GM19351 (cell line): ENCODE measurements around the gene ATE1.
"Not testable (repeated sequence)": the region's sequence is repeated elsewhere in the genome, so short reads cannot be mapped to it uniquely, and the experiment has no call there.

ENCODE experiments used
- ATAC-seq: cut with Tn5 transposase; IDR thresholded peaks from one replicate; pipeline ENCODE4 v1.9.1; 2021; ENCODE audit warnings: mild to moderate bottlenecking, moderate library complexity; ENCODE audit not compliant: unreplicated experiment

The ATE1 gene

DNA sequence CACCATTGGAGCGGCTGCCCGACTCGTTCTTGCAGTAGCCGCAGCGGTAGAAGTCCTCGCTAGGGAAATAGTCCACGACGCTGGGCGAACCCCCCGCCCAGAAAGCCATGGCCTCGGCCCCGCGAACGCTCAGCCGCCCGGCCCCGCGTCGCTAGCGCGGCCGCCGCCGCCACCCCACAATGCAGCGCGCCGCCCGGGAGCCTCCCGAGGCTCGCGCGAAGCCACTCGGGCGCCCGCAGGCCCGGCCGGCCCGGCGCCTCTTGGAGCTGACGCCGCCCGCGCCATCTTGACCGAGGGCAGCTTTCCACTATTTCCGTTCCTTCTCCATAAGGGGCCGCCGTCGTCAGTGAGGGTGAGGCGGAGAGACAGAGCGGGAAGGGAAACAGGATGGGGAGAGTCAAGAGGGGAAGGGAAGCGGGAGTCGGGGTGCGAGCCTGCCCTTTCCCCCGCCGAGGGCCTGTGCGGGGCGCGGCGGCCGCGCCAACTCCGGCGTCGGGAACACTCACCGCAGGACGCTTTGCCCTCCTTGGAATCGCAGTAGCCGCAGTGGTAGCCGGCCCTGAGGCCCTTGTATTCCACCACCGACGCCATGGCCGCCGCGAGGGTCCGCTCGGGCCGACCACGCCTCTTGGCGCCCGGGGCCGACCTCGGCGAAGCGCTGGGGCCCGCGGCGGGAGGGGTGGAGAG is at the start of gene ATE1:
TSS of gene ATE1 (minus strand) at position 191 of the 687 bp plus-strand sequence. CDS start at position 109, 82 bp downstream.
- ATAC-seq: peak; percentile 79

DNA sequence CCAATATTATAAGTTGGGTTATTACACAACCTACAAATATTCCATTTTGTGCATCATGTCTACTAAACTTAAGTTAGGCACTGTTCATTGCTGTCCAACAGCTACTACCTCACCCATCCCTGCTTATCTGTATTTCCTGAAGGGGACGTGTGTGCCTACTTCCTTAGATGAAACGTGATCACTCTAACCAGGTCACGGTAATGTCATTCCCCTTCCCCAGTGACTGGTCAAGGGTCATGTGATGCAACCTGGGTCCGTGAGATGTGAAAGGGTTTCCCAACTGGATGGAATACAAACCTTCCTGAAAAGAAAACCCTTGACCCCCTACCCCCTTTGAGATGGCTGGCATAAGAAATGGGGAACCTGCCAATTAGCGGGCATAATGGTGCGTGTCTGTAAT is 48.8 kb upstream of the ATE1 start:
- no peak for ATAC-seq

DNA sequence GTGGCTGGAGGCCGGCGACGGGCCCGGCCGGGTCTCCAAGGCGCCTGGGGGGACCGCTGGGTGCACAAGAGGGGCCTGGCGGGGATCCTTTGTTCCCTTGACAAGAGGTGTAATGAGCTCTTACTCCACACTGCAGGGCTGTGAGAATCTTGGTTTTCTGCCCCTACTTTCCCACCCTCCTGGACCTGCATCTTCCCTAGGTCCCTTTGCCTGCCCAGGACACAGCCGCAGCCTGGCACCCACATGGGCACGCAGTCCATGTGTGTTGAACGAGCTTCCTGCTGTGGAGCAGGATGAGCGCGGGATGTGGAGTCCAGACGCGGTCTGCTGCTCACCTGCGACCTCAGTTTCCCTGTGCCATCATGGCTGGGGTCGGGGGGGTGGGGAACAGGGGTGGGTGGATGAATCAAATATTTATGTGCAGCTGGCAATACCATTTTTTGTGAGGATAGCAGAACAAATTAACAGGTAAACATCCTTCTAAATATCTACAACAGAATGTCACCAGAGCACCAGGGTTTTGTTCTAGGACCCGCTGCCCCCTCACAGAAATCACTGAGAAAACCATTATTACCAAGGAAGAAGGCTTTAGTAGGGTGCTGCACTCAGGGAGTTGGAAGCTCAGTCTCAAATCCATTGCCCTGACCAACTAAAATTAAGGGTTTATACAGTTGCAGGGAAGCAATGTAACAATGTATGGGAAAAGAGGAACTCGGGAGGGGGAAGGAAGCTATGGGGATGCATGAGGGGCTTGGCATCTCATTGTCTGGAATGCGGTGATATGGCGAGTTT is 47.7 kb upstream of the ATE1 start:
- ATAC-seq: no peak

DNA sequence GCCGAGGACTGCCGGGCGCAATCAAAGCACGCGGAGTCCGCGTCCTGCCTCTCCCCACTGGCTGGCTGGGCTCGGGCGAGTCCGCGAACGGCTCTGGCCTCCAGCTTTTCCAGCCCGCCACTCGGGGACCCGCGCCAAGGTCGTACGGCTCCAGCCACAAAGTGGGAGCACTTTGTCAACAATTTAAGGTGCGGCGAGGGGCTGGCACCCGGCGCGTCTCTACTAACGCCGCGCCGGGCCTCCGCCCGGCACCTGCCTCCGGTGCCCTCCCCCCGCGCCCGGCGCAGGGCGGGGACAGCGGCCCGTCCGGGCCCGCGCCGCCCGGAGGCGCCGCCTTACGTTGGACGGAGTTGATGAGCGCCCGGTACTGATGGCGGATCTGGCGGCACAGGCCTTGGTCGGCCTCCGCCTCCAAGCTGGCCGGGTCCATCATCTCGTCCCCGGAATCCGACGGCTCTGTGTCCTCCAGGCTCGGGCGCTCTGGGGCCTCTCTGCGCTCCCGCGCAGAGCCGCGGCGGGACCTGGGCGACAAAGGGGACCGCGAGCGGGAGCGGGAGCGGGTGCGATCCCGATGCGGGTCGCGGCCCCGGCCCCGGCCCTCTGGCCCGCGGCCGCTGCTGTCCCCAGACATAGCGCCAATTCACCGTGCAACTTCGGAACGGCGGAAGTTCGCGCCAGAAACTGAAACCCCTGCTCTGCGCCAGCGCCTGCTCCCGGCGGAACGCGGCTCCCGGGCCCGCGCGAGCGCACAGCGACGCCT is 46.9 kb upstream of the ATE1 start, which contains the start of gene NSMCE4A:
TSS of gene NSMCE4A (minus strand) at position 683 of the 760 bp plus-strand sequence. CDS start at position 631, 52 bp downstream.
- peak; percentile 76 for ATAC-seq

DNA sequence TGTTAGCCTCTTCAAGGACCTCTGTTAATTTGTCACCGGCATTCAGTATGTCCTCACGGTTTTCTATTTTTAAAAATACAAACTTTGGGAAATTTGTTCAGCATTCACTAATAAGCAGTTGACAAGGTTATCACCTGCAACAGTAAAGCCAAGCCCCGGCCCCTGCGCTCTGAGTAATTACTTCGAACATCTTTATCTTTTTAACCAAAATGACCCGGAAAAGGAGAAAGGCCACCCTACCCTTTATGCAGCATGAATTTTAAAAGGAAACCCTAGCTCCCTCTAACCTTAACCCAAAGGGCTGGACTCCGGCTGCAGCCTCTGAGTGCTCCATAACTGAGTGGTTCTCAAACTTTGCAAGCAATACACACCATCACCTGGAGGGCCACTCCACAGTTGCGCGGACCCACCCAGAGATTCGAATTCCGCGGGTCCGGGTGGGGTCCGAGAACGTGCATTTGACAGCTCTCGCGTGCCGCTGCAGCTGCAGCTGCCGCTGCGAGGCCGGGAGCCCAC is 46.2 kb upstream of the ATE1 start:
- ATAC-seq: peak; percentile 26

DNA sequence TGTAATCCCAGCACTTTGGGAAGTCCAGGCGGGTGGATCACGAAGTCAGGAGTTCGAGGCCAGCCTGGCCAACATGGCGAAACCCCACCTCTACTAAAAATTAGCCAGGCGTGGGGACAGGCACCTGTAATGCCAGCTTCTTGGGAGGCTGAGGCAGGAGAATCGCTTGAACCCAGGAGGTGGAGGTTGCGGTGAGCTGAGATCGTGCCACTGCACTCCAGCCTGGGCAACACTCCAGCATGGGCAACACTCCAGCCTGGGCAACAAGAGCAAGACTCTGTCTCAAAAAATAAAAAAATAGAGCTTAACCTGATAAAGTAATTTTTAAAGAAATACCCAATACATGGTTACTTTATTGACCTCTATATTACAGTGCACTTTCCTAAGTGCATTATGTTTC is 41.3 kb upstream of the ATE1 start:
- not testable (repeated sequence) for ATAC-seq

DNA sequence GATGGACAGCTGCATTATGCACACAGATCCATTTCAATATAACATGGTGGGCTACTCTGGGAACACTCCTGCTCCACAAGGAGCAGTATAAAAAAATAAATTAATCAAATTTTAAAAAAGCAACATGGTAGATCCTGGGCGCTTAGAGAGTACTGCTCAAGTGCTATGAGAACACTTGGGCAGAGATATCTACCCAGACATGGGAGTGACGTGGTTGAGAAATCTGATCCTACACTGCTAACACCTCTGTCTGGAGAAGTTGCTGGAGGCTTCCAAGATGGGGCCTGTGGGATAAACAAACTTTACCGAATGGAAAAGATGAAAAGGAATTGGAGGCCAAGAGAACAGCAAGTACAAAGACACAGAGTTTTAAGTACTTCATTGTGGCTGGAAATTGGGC is 38.2 kb upstream of the ATE1 start:
- no peak for ATAC-seq

DNA sequence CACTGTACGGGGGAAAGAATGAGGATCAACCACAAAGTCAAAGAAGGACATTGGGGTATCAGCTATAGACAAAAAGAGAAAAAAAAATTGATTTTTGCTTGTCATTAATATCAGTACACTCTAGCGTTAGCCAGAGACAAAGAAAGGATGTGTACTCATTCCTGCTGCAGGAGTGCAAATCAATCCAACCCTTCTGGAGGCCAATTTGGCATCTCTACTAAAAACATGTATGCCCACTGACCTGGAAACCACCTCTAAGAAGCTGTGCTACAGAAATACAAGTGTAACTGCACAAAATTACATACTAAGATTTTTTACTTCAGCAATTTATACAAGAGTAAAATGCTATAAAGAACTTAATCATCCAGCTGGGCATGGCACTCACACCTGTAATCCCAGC is 33.6 kb upstream of the ATE1 start:
- ATAC-seq: no peak

DNA sequence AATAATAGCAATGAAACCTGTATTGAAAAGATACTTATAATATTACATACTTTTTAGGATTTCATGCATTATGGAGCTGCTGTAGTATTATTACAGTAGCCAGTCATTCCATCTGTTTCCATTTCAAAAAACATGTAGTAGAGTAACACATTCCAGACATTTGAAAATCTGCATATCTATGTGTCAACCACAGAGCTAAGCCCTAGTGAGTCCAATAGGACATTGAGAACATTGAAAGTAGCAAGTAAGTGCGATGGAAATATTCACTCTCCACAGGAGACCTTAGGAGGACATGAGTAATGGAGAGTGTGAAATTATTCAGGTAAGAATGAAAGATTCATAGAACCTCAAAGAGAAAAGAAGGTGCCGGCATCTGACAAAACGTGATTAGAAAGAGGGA is 31.8 kb upstream of the ATE1 start:
- ATAC-seq: no peak

DNA sequence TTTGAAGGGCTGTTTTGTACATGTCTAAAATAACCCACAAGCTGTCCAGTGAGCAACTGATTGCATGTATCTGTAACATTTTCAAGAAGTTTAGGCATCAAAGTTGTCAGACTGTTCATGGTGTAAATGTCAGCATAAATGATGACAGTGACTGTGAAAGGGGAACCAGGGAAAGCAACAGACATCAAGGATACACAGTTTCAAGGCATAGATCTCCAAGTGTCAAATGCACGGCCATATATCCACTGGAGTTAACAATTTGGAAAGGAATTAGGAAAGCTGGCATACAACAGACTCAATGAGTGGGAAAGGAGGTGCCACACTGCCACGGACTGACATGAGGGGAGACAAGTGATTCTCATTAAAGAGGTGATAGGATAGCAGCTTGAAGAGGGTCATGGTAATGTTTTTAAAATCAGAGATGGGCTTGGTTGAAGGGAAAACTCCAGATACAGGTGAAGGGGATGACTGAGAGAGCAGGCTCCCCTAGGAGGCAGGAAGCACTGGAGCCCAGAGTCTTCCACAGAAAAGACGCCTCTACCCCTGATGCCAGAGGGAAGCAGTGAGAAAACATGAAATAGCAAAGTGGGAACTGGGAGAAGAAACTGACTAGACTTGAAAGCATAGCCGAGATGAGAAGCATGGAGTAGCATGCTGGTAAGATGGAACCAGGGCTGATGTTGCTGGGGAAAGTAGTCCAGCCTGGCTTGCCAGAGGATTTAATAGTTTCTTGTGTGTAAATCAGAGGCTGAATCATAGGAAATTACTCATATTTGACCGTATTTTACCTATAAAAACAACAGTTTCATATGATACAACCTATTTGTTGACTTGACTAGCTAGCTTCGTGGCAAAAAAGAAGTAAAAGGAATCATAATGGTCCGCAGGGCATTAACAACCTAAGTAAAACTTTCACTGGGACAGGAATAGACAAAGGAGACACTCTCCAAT is 28.6 kb upstream of the ATE1 start:
- ATAC-seq: no peak

DNA sequence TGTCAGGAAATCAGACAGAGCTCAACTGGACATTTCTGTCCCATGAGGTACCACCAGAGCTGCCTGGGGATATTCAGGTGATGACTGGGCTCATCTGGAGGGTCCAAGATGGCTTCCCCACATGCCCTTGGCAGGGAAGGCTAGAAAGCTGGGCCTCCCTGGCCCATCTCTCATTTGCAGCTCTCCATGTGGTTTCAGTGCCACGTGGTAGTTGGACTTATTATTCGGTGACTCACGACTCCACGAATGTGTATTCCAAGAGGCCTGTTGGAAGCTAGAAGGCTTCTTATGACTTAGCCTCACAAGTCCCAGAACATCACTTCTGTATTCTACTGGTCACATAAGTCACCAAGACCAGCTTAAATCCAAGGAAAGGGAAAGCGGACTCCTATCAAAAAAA is 24.4 kb upstream of the ATE1 start:
- ATAC-seq: no peak

DNA sequence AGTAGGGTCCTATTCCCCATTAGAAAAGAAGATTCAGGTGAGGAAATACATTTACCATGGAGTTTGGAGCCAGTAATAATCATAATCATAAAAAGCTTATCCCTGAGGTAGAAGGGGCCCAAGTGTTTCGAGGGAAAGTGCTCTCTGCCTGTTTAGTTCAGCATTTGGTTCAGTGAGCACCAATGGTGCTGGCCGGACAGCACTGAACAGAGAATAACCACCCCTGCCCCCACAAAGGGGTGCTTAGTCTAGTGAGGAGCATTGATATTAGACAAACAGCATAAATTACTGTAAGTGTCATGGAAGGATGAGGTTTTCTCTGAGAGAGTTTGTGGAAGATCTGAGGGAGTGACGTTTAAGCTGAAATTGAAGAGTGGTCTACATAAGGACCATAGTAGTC is 21.6 kb upstream of the ATE1 start:
- ATAC-seq: no peak

DNA sequence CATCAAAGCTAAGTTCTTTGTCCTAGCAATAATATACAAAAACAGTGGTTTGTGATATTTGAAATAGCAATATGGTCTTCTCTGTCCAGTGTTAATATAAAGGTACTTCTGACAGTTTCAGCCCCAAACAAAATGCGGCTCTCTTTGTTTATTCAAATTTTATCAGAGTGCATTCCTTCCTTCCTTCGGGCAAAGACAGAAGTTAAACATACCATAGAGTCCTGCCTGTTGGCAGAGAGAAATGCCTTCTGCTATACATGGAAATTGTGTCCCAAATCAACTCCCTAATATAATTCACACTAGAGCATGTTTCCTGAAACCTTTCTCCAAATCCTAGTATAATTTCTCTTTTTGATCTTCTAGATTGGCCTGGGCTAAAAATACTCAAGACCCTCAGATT is 21.2 kb upstream of the ATE1 start:
- no peak for ATAC-seq

DNA sequence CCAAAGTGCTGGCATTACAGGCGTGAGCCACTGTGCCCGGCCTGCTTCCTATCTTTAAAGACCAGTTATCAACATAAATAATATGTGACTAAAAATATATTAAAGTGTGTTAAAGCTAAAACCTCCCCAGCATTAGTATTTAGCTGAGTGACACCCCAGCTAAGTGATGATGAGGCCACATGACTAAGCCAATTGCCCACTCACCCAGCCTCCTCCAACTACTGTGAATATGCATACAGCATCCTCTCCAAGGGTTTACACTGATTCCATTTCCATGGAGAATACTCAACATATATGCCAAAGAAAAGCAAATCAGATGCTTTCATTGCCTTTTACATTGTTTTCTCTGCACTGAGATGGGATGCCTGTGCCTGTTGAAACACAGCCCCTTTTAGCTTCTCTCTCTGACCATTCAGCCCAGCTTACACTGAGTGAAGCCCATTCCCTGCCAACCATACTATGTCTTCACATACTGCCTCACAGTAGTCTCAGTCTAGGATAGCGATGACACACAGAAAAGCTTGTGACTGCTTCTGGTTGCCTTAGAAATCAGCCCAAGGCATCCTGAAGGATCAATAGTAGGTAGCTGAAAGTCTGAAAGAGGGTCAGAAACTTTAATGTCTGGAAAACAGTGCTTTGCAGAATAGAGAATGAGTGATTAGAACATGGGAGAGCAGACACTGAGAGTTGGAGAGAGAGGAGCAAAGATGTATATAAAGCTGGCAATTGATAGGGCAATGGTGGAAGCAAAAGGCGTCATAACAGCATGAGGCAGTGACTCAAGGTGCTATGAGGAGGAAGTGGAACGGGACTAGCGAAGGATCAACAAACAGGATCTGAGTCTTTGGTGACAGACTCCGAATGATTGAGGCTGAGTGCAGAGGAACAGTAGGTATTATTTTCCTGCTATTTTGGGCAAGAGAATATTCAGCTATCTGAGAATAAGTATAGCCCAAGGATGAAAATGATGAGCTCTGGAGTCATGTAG is 19.8 kb upstream of the ATE1 start:
- no peak for ATAC-seq

DNA sequence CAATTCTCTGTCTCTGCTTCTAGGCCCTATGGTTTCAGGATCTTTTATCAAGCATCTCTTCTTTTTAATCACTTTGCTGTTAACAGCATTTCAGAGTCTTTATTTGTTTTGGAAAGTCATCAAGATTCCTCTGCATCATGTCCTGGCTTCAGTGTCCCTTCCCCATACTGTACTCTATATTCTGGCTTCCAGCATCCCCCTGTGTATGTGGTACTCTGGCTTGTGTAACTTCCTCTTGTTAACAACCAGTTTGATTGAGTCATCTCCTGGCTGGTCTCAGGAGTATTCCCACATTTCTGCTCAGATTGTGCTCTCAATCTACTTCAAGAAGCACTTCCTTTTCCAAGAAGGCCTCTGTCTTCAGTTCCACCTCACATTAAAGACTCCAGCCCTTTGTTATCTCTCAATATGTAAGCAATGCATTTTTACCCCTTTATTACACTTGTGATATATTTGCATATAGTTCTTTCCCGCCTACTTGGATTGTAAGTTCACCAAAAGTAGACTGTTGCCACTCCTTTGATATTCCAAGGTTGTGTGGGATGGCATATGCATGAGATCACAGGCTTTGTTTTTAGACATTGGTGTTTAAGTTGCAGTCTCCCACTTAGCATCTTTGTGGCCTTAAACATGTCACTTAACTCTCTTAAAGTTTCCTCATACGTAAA is 15.1 kb upstream of the ATE1 start:
- ATAC-seq: no peak

DNA sequence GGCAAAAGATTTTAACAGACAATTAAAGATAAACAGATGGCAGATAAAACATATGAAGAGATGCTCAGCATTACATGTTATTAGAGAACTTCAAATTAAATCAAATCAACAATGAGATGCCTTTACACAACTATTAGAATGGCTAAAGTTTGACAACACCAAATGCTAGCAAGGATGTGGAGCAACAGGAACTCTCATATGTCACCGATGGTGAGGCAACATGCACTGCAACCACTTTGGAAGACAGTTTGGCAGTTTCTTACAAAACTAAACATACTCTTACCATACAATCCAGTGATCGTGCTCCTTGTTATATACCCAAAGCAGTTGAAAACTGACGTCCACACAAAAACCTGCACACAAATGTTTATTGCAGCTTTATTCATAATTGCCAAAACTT is 13.7 kb upstream of the ATE1 start:
- ATAC-seq: no peak

DNA sequence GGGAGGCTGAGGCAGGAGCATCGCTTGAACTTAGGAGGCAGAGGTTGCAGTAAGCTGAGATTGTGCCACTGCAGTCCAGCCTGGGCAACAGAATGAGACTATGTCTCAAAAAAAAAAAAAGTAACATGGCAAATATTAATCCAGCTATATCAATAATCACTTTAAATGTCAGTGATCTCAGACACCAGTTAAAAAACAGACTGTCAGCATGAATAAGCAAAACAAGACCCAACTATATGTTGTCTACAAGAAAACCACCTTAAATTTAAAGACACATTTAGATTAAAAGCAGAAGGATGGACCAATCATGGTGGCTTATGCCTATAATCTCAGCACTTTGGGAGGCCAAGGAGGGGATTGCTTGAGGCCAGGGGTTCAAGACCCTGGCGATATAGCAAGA is 8.5 kb upstream of the ATE1 start:
- ATAC-seq: no peak

DNA sequence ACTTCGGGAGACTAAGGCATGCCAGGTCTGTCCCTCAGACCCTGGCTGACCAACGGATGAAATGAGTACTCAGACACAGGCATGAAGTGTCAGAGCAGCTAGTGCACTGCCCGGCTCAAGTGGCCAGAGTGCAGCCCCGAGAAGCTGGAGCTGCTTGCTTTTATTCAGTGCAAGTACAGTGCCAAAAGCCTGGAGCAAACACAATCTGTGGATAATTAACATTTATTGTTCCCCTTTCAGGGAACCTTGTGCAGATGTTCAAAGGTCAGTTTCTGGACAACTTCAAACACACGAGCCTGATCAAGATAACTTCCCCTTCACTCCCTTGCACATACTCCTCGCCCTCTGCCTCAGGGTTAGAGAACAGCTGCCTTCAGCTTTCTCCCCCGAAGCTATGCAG is 7.9 kb upstream of the ATE1 start:
- no peak for ATAC-seq
